A673 (cell line): ENCODE data around the gene KATNB1. TPM values are rescaled to one million over a fixed set of nuclear protein-coding genes. Genes with fewer than 3 reads are reported as not detected.

Source experiments
- BruUV-seq: library from RNA; stranded (reverse); fragments of 400-500 nt; replicated peaks from 2 replicates; lab custom pipeline; 2021; lab: Mats Ljungman, UMichigan
- CTCF ChIA-PET: fragments of 300-600 bp; sonication (Branson Sonifier 250); formaldehyde crosslinking; loops from one replicate; lab custom pipeline; 2022; ENCODE audit warnings: antibody characterized with exemption; lab: Charles Lee
- POLR2A ChIA-PET: fragments of 300-600 bp; sonication (Branson Sonifier 250); formaldehyde crosslinking; loops from one replicate; lab custom pipeline; 2022; ENCODE audit warnings: antibody characterized with exemption; ENCODE audit not compliant: low non-redundant PET; lab: Charles Lee
- DNase-seq: peaks from one replicate; pipeline ENCODE4 v3.0.0-alpha.2; 2015; ENCODE audit warnings: low spot score
- H3K27ac ChIP-seq: fragments of 200-600 bp; sonication (generic); 2 replicates; pipeline ENCODE4 v1.5.1; 2016; ENCODE audit warnings: mixed run types, low read depth, mild to moderate bottlenecking, mixed read lengths, antibody characterized with exemption, low read length; ENCODE audit not compliant: poor library complexity, severe bottlenecking
- H3K27me3 ChIP-seq: fragments of 200-600 bp; sonication (generic); replicated peaks from 2 replicates; pipeline ENCODE4 v1.6.1; 2017; ENCODE audit warnings: mixed run types, low read depth, mild to moderate bottlenecking, mixed read lengths, antibody characterized with exemption, low read length; ENCODE audit not compliant: insufficient read depth, poor library complexity
- H3K36me3 ChIP-seq: fragments of 200-600 bp; sonication (generic); 2 replicates; pipeline ENCODE4 v1.6.1; 2016; ENCODE audit warnings: mixed run types, mild to moderate bottlenecking, mixed read lengths, antibody characterized with exemption, low read length; ENCODE audit not compliant: insufficient read depth, poor library complexity, severe bottlenecking
- H3K4me1 ChIP-seq: fragments of 200-600 bp; sonication (generic); 2 replicates; pipeline ENCODE4 v1.6.1; 2017; ENCODE audit warnings: mixed run types, mild to moderate bottlenecking, mixed read lengths, antibody characterized with exemption, low read length; ENCODE audit not compliant: insufficient read depth, poor library complexity, severe bottlenecking
- H3K4me3 ChIP-seq: fragments of 200-600 bp; sonication (generic); 2 replicates; pipeline ENCODE4 v1.5.1; 2016; ENCODE audit warnings: low read depth, mixed run types, mild to moderate bottlenecking, mixed read lengths, low read length; ENCODE audit not compliant: poor library complexity, severe bottlenecking
- H3K9me3 ChIP-seq: fragments of 200-600 bp; sonication (generic); 2 replicates; pipeline ENCODE4 v1.6.1; 2016; ENCODE audit warnings: mixed run types, low read depth, mild to moderate bottlenecking, mixed read lengths, antibody characterized with exemption, low read length; ENCODE audit not compliant: poor library complexity, severe bottlenecking
- EZH2 ChIP-seq: fragments of 200-600 bp; sonication (generic); IDR thresholded peaks from 2 replicates; pipeline ENCODE4 v1.6.1; 2017; ENCODE audit warnings: borderline replicate concordance, low read depth, mild to moderate bottlenecking, mixed read lengths, antibody characterized with exemption, low read length; ENCODE audit not compliant: poor library complexity, severe bottlenecking
- intact Hi-C: fragments of 100-400 bp; cut with micrococcal nuclease; formaldehyde crosslinking; loops from one replicate; pipeline ENCODE4 v1.10.0; 2022; ENCODE audit not compliant: unreplicated experiment
- total RNA-seq: library from RNA; stranded (reverse); gene quantifications from 2 replicates; pipeline ENCODE4 v1.2.3, GENCODE V29; 2021
- TF ChIP-seq, protein P1 (sequence below): fragments of 300-800, 200-600 bp; sonication (generic); conservative IDR thresholded peaks from 2 replicates; pipeline ENCODE4 v1.5.1; 2017; ENCODE audit warnings: low read depth, mild to moderate bottlenecking, antibody characterized with exemption, low read length, moderate library complexity, mixed read lengths

Gene KATNB1
- total RNA-seq, 1 experiment from 2014 or later = 55.7 TPM

DNA sequence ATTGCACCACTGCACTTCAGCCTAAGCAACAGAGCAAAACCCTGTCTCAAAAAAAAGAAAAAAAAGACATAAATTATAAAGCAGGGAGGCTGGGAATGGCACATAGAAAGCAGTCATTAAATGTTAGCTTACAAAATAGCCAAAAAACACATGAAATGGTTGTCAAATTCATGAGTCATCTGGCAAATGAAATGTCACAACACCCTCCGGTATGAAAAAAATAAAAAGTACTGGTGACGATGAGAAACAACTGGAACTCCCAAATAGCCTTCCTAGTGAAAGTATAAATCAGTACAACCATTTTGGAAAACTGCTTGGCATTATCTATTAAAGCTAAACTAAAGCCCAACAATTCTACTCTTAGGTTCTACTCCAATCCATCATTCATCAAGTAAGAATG is 3.5 kb upstream of the KATNB1 start:
- intact Hi-C loops = no loop called here
- Histone ChIP-seq H3K9me3 (peaks cover 9% of the 10 kb centered on the region), H3K27ac (no peak overlapping the region), H3K4me1 (peaks cover 5% of the 10 kb centered on the region), H3K4me3 (no peak overlapping the region), H3K36me3 (peaks cover under 1% of the 10 kb centered on the region), H3K27me3 (no peaks in the 10 kb centered on the region)
- ChIA-PET CTCF (no interaction called here), POLR2A (no interaction called here)
- no peak for DNase-seq
- TF ChIP-seq, protein P1, sequence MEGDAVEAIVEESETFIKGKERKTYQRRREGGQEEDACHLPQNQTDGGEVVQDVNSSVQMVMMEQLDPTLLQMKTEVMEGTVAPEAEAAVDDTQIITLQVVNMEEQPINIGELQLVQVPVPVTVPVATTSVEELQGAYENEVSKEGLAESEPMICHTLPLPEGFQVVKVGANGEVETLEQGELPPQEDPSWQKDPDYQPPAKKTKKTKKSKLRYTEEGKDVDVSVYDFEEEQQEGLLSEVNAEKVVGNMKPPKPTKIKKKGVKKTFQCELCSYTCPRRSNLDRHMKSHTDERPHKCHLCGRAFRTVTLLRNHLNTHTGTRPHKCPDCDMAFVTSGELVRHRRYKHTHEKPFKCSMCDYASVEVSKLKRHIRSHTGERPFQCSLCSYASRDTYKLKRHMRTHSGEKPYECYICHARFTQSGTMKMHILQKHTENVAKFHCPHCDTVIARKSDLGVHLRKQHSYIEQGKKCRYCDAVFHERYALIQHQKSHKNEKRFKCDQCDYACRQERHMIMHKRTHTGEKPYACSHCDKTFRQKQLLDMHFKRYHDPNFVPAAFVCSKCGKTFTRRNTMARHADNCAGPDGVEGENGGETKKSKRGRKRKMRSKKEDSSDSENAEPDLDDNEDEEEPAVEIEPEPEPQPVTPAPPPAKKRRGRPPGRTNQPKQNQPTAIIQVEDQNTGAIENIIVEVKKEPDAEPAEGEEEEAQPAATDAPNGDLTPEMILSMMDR = no peak
- no peak for TF ChIP-seq EZH2
- BruUV-seq = no TSS peak

DNA sequence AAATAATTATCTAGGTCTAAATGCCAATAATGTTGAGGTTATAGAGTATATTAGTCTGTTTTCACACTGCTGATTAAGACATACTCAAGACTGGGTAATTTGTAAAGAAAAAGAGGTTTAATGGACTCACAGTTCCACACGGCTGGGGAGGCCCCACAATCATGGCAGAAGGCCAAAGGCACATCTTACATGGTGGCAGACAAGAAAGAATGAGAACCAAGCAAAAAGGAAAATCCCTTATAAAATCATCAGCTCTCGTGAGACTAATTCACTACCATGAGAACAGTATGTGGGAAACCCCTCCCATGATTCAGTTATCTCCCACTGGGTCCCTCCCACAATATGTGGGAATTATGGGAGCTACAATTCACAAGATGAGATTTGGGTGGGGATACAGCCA is 2.9 kb upstream of the KATNB1 start:
- intact Hi-C loops = no loop called here
- no peaks in the 10 kb centered on the region for H3K27me3 ChIP-seq
- H3K4me1 ChIP-seq = peaks cover 9% of the 10 kb centered on the region
- no peak overlapping the region for H3K27ac ChIP-seq
- peaks cover 9% of the 10 kb centered on the region for H3K9me3 ChIP-seq
- CTCF ChIA-PET = no interaction called here
- POLR2A ChIA-PET = no interaction called here
- no peak for DNase-seq
- no TSS peak for BruUV-seq
- no peak for TF ChIP-seq EZH2
- TF ChIP-seq, protein P1 = no peak
- no peak overlapping the region for H3K4me3 ChIP-seq
- H3K36me3 ChIP-seq = peaks cover 7% of the 10 kb centered on the region

DNA sequence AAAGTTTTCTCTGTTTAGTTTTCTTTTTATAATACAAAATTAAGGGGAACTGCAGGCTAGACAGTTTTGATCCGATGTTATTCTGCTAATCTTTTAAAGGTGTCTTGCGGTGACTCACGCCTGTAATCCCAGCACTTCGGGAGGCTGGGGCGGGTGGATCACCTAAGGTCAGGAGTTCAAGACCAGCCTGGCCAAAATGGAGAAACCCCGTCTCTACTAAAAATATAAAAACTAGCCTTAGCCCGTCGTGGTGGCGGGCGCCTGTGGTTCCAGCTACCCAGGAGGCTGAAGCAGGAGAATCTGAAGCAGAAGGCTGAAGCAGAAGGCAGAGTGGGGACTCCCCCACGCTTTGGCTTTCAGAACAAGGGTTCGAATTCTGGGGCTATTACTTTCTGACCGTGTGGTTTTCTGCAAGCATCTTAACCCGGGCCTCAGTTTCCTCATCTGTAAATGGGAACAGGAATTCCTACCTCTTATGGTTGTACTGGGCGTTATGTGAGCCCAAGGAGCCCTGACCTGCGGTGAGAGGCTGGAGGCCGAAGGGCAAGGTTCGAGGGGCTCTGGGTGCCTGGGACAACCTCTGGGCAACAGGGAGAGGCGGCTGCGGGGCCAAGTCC is 1.2 kb upstream of the KATNB1 start:
- peak overlapping the region; percentile 87 for H3K27ac ChIP-seq
- peaks cover 11% of the 10 kb centered on the region for H3K4me1 ChIP-seq
- peak overlapping the region; percentile 61 for H3K4me3 ChIP-seq
- no peak for TF ChIP-seq EZH2
- TF ChIP-seq, protein P1 = no peak
- CTCF ChIA-PET = no interaction called here
- TSS peak; percentile 86 for BruUV-seq
- no peak for DNase-seq
- no peaks in the 10 kb centered on the region for H3K27me3 ChIP-seq
- H3K36me3 ChIP-seq = peaks cover 11% of the 10 kb centered on the region
- intact Hi-C loops = no loop called here
- POLR2A ChIA-PET = no interaction called here
- peaks cover 9% of the 10 kb centered on the region for H3K9me3 ChIP-seq
